GM18499 (cell line): ENCODE data around the gene MEMO1.
A peak's percentile ranks its signal among the peaks of the same experiment; 100 is the strongest.
"Not testable (repeated sequence)": the region's sequence is repeated elsewhere in the genome, so short reads cannot be mapped to it uniquely, and the experiment has no call there.

Experiments
- ATAC-seq: cut with Tn5 transposase; IDR thresholded peaks from one replicate; pipeline ENCODE4 v1.9.1; 2021; ENCODE audit warnings: moderate number of reproducible peaks; ENCODE audit not compliant: insufficient read depth, unreplicated experiment

MEMO1 gene

DNA sequence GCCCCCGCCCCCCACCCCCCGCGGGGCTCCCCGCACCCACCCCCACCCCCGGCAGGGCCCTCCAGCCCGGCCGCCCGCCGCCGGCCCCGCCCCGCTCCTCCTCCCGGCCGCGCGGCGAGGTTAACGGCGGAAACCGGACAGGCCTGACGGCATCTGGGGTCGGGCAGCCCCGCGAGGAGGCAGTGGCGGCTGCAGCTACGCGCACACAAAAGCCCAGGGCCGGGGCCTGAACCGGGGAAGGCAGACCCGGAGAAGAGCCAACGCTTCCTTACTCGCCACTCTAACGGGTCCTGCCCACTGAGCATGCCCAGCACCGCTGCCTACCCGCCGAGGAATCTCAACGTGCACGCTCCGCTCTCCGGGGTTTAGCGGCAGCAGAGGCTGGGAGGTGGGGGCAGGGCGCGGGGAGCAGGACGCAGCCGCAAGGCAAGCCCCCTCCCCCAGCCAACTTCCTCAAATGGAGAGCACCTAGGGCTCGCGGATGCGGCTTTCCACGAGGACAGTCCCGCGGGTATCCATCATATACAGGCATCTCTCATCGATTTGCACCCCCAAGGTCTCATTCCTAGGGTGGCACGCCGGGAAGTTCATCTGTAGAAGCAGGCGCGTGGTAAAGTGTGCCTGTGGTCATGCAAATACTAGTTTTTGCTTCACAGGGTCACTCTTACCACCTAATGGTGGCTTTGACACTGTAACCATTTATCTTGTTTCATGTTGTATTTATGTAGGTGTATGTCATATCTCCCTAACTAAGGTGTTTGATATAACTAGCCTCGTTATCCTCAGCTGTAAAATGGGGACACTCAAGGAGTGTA lies at the start of gene MEMO1:
TSS of gene MEMO1 (minus strand) at position 339 of the 815 bp plus-strand sequence. CDS start 761 bp downstream, outside the sequence.
- ATAC-seq, result peak; percentile 42

GRCh38 chr2:32060266-32060665 lies 49.5 kb upstream of the MEMO1 start:
- ATAC-seq, result no peak

GRCh38 chr2:32058130-32058529 lies 47.3 kb upstream of the MEMO1 start:
- ATAC-seq, result no peak

- not testable (repeated sequence) for ATAC-seq
These were observed 43.8 kb upstream of the MEMO1 start for GRCh38 chr2:32054583-32054982.

GRCh38 chr2:32051836-32052439 lies 41.1 kb upstream of the MEMO1 start:
- ATAC-seq, result no peak

DNA sequence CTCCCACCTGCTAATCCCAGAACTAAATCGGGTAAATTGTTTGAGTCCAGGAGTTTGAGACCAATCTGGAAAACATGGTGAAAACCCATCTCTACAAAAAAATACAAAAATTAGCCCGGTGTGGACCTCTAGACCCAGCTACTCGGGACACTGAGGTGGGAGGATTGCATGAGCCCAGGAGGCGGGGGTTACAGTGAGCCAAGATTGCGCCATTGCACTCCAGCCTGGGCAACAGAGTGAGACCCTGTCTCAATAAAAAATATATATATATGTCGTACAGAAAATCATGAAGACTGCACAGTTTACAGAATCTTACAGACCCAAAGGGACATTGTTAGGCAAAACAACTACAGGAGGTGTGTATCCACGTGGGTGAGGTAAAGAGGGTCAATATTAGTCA lies 32.8 kb upstream of the MEMO1 start:
- ATAC-seq, result no peak

DNA sequence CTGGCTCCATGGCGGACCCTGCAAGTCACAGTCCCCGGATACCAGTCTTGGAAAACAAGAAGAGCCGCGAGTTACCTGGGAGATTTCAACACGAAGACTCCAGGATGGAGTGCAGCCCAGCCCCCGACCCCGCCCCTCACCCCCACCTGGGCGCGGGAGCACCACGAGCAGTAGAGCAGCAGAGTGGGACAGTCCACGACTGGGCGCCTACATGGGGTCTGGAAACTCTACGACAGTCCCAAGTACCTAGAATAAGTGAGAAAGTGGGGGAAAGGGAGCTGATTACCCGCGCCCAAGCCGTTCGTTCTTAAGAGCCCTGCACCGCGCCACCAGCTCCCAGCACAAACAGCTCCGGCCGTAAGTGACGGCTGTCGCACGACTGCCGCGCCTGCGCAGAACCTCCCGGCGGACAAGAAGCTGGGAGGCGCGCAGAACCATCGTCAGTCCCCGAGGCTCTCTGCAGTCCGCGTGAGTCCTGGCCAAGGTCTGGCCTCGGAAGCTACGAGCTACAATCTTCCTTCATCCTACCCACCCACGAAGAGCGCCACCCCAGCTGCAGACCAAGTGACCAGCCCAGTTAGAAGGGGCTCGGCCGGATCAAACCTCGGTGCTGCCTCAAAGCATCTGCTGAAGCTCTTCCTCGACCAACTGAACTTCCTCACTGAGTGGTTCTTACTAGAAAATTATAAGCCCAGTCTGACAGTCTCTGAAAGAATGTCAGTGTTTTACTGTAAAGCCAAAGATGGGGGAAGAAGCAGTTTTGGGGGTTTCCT lies 28.8 kb upstream of the MEMO1 start, which contains the start of gene DPY30:
TSS of gene DPY30 (minus strand) at position 359 of the 773 bp plus-strand sequence. CDS start at position 10, 349 bp downstream.
- ATAC-seq, result peak; percentile 72

GRCh38 chr2:32034198-32034887 lies 23.5 kb upstream of the MEMO1 start:
- ATAC-seq, result not testable (repeated sequence)

GRCh38 chr2:32018789-32019482 lies 8.1 kb upstream of the MEMO1 start:
- ATAC-seq, result not testable (repeated sequence)

DNA sequence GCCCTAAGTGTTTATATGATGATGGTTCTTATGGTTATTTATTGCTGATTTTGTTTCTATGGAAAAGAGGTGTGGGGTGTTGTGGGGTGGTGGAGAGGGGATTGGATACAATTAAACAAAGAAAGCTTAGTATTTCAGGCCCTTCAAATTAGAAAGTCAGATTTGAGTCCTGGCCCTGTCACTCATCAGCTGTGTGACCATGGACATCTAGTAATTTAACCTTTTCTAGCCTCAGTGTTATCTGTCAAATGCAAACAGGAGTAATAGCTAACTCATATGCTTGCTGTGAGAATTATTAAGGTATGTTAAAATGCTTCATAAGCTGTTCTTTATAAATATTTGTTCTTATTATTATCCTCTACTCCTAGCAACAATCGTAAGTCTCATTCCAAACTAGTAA lies 2.1 kb upstream of the MEMO1 start:
- no peak for ATAC-seq

DNA sequence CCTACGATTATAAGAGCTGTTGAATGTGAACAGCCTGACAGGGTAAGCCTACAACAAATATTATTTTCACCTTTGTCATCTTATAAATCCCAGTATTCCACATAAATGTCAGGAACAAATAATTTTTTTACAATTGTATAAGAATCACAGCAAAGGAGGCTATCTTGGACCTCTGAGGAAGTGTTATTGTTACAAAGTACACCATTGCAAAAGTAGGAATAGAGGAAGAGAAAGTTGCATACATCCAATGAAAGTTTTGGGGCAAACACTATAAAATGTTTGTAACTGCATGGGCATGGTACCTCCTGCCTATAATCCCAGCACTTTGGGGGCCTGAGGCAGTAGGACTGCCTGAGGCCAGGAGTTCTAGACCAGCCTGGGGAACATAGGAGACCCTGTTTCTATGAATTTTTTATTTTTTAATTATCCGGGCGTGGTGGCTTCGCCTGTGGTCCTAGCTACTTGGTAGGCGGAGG lies 715 bp upstream of the MEMO1 start:
- no peak for ATAC-seq

DNA sequence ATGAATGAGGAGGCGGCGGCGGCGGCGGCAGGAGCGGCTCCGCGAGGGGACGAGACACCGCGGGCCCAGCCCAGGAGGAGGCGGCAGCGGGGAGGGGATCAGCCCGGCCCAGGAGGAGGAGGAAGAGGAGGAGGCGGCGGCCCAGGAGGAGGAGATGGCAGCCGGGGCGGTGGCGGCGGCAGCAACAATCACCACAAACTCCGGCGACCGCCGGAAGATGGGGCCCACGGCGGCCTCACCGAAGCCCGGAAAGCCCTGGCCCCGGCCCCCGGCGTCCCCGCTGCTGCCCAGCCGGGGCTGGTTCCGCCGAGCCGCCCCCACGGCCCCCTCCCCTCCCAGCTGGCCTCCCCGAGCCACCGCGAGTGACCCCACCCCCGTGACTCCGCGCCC lies 533 bp downstream of the MEMO1 start:
- ATAC-seq, result not testable (repeated sequence)

- no peak for ATAC-seq
These were observed 1.1 kb downstream of the MEMO1 start for GRCh38 chr2:32009516-32010256.

GRCh38 chr2:32008805-32009515 lies 1.8 kb downstream of the MEMO1 start:
- no peak for ATAC-seq

- ATAC-seq, result no peak
These were observed 3.8 kb downstream of the MEMO1 start for GRCh38 chr2:32007121-32007391.

DNA sequence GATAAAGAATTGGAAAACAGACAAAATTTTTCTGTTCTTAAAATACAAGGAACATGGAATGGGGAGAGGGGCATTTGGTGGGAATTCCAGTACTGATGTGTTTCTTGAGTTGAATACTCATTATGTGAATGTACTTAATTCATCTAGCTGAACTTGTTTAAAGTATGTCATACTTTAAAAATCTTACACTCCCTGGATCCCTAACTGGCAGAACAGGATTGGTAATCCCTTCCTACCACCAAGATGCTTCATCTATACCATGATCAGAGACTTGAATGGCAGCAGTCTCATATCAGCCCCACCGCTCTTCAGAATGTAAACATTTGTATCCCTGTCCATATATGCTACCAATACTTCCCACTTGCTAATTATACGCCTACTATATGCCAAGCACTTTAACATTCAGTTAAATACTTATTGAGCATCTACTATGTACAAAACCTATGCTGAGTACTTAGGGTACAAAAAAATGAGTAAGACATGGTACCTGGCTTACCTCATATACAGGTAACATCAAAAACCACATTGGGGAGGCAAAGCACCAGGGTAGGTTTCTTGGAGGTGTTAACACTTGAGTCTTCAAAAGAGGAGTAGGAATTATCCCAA lies 5.3 kb downstream of the MEMO1 start:
- ATAC-seq, result no peak

DNA sequence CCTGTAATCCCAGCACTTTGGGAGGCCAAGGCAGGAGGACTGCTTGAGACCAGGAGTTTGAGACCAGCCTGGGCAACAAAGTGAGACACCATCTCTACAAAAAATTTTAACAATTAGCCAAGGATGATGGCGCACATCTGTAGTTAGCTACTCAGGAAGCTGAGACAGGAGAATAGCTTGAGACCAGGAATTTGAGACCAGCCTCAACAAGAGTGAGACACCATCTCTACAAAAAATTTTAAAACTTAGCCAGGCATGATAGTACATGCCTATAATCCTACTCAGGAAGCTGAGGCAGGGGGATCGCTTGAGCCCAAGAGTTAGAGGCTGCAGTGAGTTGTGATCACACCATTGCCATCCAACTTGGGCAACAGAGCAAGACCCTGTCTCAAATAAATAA lies 7.0 kb downstream of the MEMO1 start:
- ATAC-seq, result no peak

GRCh38 chr2:32002406-32002805 lies 8.4 kb downstream of the MEMO1 start:
- no peak for ATAC-seq
